NCI-H345 (cell line): Measurements from ENCODE around the gene DICER1.

Source experiments
- DNase-seq: peaks from one replicate; lab custom pipeline; 2025; lab: John Stamatoyannopoulos, UW

Gene DICER1

GRCh38 chr14:95125221-95125620 is 32.1 kb downstream of the DICER1 start:
- DNase-seq = no peak

- peak; percentile 7 for DNase-seq
Measured at GRCh38 chr14:95123891-95124579, 33.3 kb downstream of the DICER1 start.

GRCh38 chr14:95122621-95122945 is 34.7 kb downstream of the DICER1 start:
- no peak for DNase-seq

GRCh38 chr14:95121911-95122620 is 35.3 kb downstream of the DICER1 start:
- no peak for DNase-seq

- no peak for DNase-seq
Measured at GRCh38 chr14:95119336-95119735, 38.0 kb downstream of the DICER1 start.

GRCh38 chr14:95117937-95118721 is 39.2 kb downstream of the DICER1 start:
- no peak for DNase-seq

GRCh38 chr14:95113476-95113875 is 43.9 kb downstream of the DICER1 start:
- no peak for DNase-seq

GRCh38 chr14:95111507-95112164 is 45.7 kb downstream of the DICER1 start:
- no peak for DNase-seq

GRCh38 chr14:95110178-95110577 is 47.2 kb downstream of the DICER1 start:
- no peak for DNase-seq

- DNase-seq = no peak
Measured at GRCh38 chr14:95107711-95108110, 49.6 kb downstream of the DICER1 start.

- no peak for DNase-seq
Measured at GRCh38 chr14:95106971-95107370, 50.4 kb downstream of the DICER1 start.

GRCh38 chr14:95104911-95105310 is 52.4 kb downstream of the DICER1 start:
- DNase-seq = no peak

GRCh38 chr14:95102680-95103044 is 54.7 kb downstream of the DICER1 start:
- no peak for DNase-seq

- DNase-seq = no peak
Measured at GRCh38 chr14:95101736-95102679, 55.3 kb downstream of the DICER1 start.

GRCh38 chr14:95098984-95099599 is 58.2 kb downstream of the DICER1 start:
- peak; percentile 57 for DNase-seq

GRCh38 chr14:95097385-95097784 is 59.9 kb downstream of the DICER1 start:
- DNase-seq = no peak

GRCh38 chr14:95096476-95096875 is 60.9 kb downstream of the DICER1 start:
- DNase-seq = no peak

- no peak for DNase-seq
Measured at GRCh38 chr14:95095996-95096395, 61.3 kb downstream of the DICER1 start.

GRCh38 chr14:95092723-95093122 is 64.6 kb downstream of the DICER1 start:
- no peak for DNase-seq

GRCh38 chr14:95091581-95091980 is 65.7 kb downstream of the DICER1 start:
- no peak for DNase-seq

GRCh38 chr14:95088665-95089064 is 68.7 kb downstream of the DICER1 start:
- no peak for DNase-seq
